ENCODE results near the gene KIAA1217. TPM values are rescaled to one million over a fixed set of nuclear protein-coding genes. Genes with fewer than 3 reads are reported as not detected.
A peak's percentile ranks its signal among the peaks of the same experiment; 100 is the strongest.

KIAA1217 gene
- total RNA-seq, 2 donors from 2014 or later, result 92.5 to 188 TPM

GRCh38 chr10:24556126-24556749, 347.3 kb downstream of the KIAA1217 start:
- no peak overlapping the region for H3K4me3 ChIP-seq
- H3K27ac ChIP-seq, result no peak overlapping the region
- H3K27me3 ChIP-seq (replicated peaks; ENCODE audit: insufficient read depth), result no peaks in the 10 kb centered on the region
- WGBS, result 78% methylated on average over 4 of the region's 4 CpGs
- TF ChIP-seq POLR2A (IDR thresholded peaks at IDR 0.05), result no peak
- no peak for TF ChIP-seq POLR2AphosphoS5 (IDR thresholded peaks at IDR 0.05)
- TF ChIP-seq CTCF (IDR thresholded peaks at IDR 0.05), result no peak
- H3K4me1 ChIP-seq (replicated peaks), result no peaks in the 10 kb centered on the region
- H3K36me3 ChIP-seq, result no peaks in the 10 kb centered on the region
- DNase-seq (ENCODE audit: low spot score), result no peak
- intact Hi-C loops (cut with DNase I), result no loop called here
- no peaks in the 10 kb centered on the region for H3K9me3 ChIP-seq

- Histone ChIP-seq H3K4me3 (no peak overlapping the region), H3K36me3 (no peaks in the 10 kb centered on the region), H3K4me1 (replicated peaks) (no peaks in the 10 kb centered on the region), H3K9me3 (no peaks in the 10 kb centered on the region), H3K27ac (no peak overlapping the region), H3K27me3 (replicated peaks; ENCODE audit: insufficient read depth) (no peaks in the 10 kb centered on the region)
- TF ChIP-seq POLR2A (IDR thresholded peaks at IDR 0.05) (no peak), POLR2AphosphoS5 (IDR thresholded peaks at IDR 0.05) (no peak), CTCF (IDR thresholded peaks at IDR 0.05) (peak; percentile 46 to 69 (median 61))
- WGBS, result 60% methylated on average over 24 of the region's 24 CpGs
- intact Hi-C loops (cut with DNase I), result no loop called here
- peak; percentile 40 for DNase-seq (ENCODE audit: low spot score)
These were observed 348.1 kb downstream of the KIAA1217 start for GRCh38 chr10:24556750-24557742.

- no peak for TF ChIP-seq CTCF (IDR thresholded peaks at IDR 0.05)
- TF ChIP-seq POLR2AphosphoS5 (IDR thresholded peaks at IDR 0.05), result peak; percentile 59
- H3K27me3 ChIP-seq (replicated peaks; ENCODE audit: insufficient read depth), result no peaks in the 10 kb centered on the region
- intact Hi-C loops (cut with DNase I), result no loop called here
- peak; percentile 20 for DNase-seq (ENCODE audit: low spot score)
- WGBS, result 17% methylated on average over 3 of the region's 3 CpGs
- H3K4me3 ChIP-seq, result no peak overlapping the region
- H3K36me3 ChIP-seq, result no peaks in the 10 kb centered on the region
- H3K27ac ChIP-seq, result no peak overlapping the region
- H3K4me1 ChIP-seq (replicated peaks), result no peaks in the 10 kb centered on the region
- H3K9me3 ChIP-seq, result no peaks in the 10 kb centered on the region
These were observed 352.5 kb downstream of the KIAA1217 start for GRCh38 chr10:24561453-24561852.

- H3K9me3 ChIP-seq, result no peaks in the 10 kb centered on the region
- TF ChIP-seq POLR2AphosphoS5 (IDR thresholded peaks at IDR 0.05), result no peak
- TF ChIP-seq POLR2A (IDR thresholded peaks at IDR 0.05), result no peak
- no peak for TF ChIP-seq CTCF (IDR thresholded peaks at IDR 0.05)
- WGBS, result 78% methylated on average over 4 of the region's 4 CpGs
- no peaks in the 10 kb centered on the region for H3K27me3 ChIP-seq (replicated peaks; ENCODE audit: insufficient read depth)
- no peak overlapping the region for H3K4me3 ChIP-seq
- no peak for DNase-seq (ENCODE audit: low spot score)
- no peak overlapping the region for H3K27ac ChIP-seq
- no peaks in the 10 kb centered on the region for H3K4me1 ChIP-seq (replicated peaks)
- intact Hi-C loops (cut with DNase I), result no loop called here
- no peaks in the 10 kb centered on the region for H3K36me3 ChIP-seq
These were observed 359.1 kb downstream of the KIAA1217 start for GRCh38 chr10:24568042-24568441.

All from prostate gland (tissue), 2 donors.